IPS-18c (cell line): ENCODE measurements around the gene BABAM1.

ENCODE experiments used
- H3K4me3 ChIP-seq: 2 replicates; pipeline ENCODE4 v1.7.0; 2013; ENCODE audit warnings: low read depth, mild to moderate bottlenecking, low read length, moderate library complexity; ENCODE audit not compliant: insufficient read depth
- H3K9me3 ChIP-seq: one replicate; pipeline ENCODE4 v1.6.1; 2013; ENCODE audit warnings: mild to moderate bottlenecking, low read length, moderate library complexity; ENCODE audit not compliant: control insufficient read depth, insufficient read depth

Gene BABAM1

GRCh38 chr19:17325133-17325532 is 57.9 kb downstream of the BABAM1 start:
- Histone ChIP-seq H3K9me3 (peaks cover 5% of the 10 kb centered on the region), H3K4me3 (no peak overlapping the region)

DNA sequence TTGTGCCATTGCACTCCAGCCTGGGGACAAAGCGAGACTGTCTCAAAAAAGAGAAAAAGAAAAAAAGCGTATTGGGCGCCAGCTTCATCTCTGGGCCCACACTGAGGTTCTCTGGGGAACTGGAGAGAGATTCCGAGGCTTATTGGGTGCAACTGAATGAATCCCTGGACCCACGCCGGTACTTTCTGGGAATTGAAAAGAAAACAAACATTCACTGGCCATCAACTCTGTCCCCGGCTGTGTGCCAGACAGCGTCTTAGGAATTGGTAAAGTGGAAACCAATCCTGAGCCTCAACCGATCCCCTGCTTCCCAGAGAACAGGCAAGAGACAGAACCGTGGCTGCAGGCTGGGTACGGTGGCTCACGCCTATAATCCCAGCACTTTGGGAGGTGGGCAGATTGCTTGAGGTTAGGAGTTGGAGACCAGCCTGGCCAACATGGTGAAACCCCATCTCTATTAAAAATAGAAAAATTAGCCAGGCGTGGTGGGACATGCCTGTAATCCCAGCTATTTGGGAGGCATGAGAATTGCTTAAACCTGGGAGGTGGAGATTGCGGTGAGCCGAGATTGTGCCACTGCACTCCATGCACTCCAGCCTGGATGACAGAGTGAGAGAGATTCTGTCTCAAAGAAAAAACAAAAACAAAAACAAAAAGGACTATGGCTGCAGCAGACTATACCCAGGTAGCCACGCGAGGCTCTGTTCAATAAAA is 58.8 kb downstream of the BABAM1 start:
- H3K4me3 ChIP-seq, result no peak overlapping the region
- peaks cover 5% of the 10 kb centered on the region for H3K9me3 ChIP-seq

DNA sequence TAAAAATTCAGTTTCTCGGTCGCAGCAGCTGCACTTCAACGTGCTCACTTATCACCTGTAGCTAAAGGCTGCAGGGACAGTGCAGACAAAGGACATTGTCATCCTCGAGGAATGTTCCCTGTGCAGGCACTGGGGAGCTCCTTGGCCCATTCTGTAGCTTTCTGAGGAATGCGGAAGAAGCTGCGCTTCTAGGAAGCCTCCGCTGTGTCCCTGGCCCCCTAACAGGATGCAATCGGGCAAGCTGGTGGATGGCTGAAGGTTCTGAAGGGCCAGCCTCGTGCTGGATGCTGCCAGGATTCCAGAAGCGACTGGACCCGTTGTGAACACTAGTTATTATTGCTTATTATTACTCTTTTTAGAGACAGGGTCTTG is 59.3 kb downstream of the BABAM1 start:
- peaks cover 5% of the 10 kb centered on the region for H3K9me3 ChIP-seq

DNA sequence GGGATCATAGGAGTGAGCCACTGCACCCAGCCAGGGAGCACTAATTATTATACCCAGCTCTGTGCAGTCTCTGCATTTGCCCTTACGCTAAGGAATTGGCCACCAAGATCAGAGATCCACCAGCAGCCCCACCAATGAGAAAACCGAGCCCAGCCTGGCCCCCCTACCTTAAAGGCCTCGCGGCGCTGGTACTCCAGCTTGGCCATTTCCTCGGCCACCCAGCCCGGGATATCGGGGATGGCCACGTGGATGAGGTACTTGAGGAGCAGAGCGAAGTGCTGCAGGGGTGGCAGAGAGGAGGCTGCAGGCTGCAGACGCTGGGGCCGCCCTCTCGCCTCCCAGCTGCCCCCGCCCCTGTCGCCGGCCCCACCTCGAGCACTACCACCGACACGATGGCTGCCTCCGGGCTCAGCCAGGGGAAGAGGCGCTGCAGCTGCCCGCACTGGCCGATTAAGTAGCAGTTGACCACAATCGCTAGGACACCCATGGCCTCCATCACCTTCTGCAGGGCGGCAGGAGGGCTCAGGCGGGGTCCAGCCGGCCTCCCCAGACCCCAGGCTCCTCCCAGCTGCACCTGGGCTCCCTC is 59.9 kb downstream of the BABAM1 start:
- H3K4me3 ChIP-seq, result peak overlapping the region; percentile 77
- peaks cover 5% of the 10 kb centered on the region for H3K9me3 ChIP-seq

More for the DNA sequence above, 59.3 kb downstream of the BABAM1 start:
- H3K4me3 ChIP-seq, result no peak overlapping the region

DNA sequence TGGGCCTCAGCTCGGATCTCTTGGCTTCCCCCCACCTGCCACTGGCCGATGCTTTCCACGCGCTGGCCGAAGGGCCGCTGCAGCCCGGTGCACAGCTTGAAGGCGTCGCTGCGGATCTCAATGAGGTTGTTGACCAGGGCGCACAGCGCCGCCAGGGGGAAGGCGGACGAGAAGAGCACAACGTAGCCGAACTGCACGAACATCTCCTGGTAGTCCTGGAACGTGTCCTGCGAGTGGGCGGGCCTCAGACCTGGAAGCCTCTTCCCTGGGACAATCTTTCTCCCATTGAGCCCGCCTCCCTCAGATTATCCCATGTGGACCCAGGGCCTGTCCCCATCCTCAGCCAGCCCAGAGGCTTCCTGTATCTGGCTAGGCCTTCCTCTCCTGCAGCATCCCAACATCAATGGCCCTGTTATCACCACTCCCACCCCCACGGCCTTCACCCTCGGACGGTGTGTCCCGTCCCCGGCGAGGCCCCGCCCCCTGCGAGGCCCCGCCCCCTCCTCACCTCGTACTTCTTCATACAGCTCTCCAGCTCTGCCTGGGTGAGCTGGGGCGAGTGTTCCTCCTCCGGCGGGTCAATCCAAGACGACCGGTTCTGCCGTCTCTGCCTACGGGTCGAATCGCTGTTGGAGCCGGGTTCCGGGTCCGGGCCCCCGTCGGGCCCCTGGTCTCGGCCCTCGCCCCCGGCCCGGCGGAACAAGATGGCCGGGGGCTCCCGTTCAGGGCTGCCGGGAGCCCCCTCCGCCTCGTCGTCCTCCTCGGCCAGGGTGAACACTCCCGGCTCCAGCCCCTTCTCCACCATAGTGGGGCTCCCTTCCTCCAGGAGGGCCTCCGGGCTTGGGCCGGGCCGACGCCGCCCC is 60.6 kb downstream of the BABAM1 start:
- H3K9me3 ChIP-seq, result peaks cover 5% of the 10 kb centered on the region
- H3K4me3 ChIP-seq, result peak overlapping the region; percentile 77
